Nephron (organoid): ENCODE measurements around the gene LMX1A.

Source experiments
- H3K27ac Mint-ChIP-seq, 3 experiments: 2 replicates each; pipeline ENCODE4 v1.8.0; 2020; ENCODE audit warnings: mixed read lengths in 3 of 3, mild to moderate bottlenecking in 2 of 3, moderate library complexity in 1 of 3
- H3K27me3 Mint-ChIP-seq: 2 replicates; pipeline ENCODE4 v1.8.0; 2021; ENCODE audit warnings: low read depth, mild to moderate bottlenecking, moderate library complexity, mixed read lengths
- H3K36me3 Mint-ChIP-seq: 2 replicates; pipeline ENCODE4 v1.8.0; 2020; ENCODE audit warnings: low read depth, mixed read lengths
- H3K4me1 Mint-ChIP-seq: 2 replicates; pipeline ENCODE4 v1.8.0; 2020; ENCODE audit warnings: mixed read lengths
- H3K4me3 Mint-ChIP-seq, 3 experiments: 2 replicates each; pipeline ENCODE4 v1.8.0; 2020; ENCODE audit warnings: mild to moderate bottlenecking in 3 of 3, mixed read lengths in 3 of 3, moderate library complexity in 2 of 3
- H3K9me3 Mint-ChIP-seq: 2 replicates; pipeline ENCODE4 v1.8.0; 2020; ENCODE audit warnings: mixed read lengths
- CTCF ChIP-seq, 3 experiments: fragments of 200-600 bp; sonication (generic); IDR thresholded peaks; one replicate each; pipeline ENCODE4 v1.5.0; 2021; ENCODE audit warnings: antibody characterized with exemption in 3 of 3; ENCODE audit not compliant: unreplicated experiment in 3 of 3

LMX1A gene

GRCh38 chr1:165279882-165280281, 76.6 kb downstream of the LMX1A start:
- Mint-ChIP-seq H3K9me3 (no peaks in the 10 kb centered on the region), H3K4me3 (no peak overlapping the region), H3K36me3 (no peaks in the 10 kb centered on the region), H3K27me3 (peaks cover 50% of the 10 kb centered on the region), H3K4me1 (peaks cover 29% of the 10 kb centered on the region), H3K27ac (no peak overlapping the region)
- no peak for TF ChIP-seq CTCF (IDR thresholded peaks at IDR 0.05; ENCODE audit: unreplicated experiment in 3 of 3)

GRCh38 chr1:165276314-165276713, 80.2 kb downstream of the LMX1A start:
- H3K36me3 Mint-ChIP-seq, result no peaks in the 10 kb centered on the region
- TF ChIP-seq CTCF (IDR thresholded peaks at IDR 0.05; ENCODE audit: unreplicated experiment in 3 of 3), result no peak
- H3K4me3 Mint-ChIP-seq, result no peak overlapping the region
- H3K9me3 Mint-ChIP-seq, result no peaks in the 10 kb centered on the region
- peaks cover 43% of the 10 kb centered on the region for H3K27me3 Mint-ChIP-seq
- H3K4me1 Mint-ChIP-seq, result peaks cover 26% of the 10 kb centered on the region
- H3K27ac Mint-ChIP-seq, result peak overlapping the region in 1 of 3 experiments; percentile 14

- Mint-ChIP-seq H3K27ac (no peak overlapping the region), H3K4me3 (no peak overlapping the region), H3K36me3 (no peaks in the 10 kb centered on the region), H3K9me3 (peaks cover 8% of the 10 kb centered on the region), H3K4me1 (peaks cover 1% of the 10 kb centered on the region), H3K27me3 (peaks cover 7% of the 10 kb centered on the region)
- TF ChIP-seq CTCF (IDR thresholded peaks at IDR 0.05; ENCODE audit: unreplicated experiment in 3 of 3), result no peak
These were observed 91.2 kb downstream of the LMX1A start for GRCh38 chr1:165265196-165265838.

GRCh38 chr1:165259706-165260428, 96.6 kb downstream of the LMX1A start:
- Mint-ChIP-seq H3K36me3 (no peaks in the 10 kb centered on the region), H3K27ac (peak overlapping the region; percentile 9 to 63 (median 45)), H3K4me3 (peak overlapping the region in 1 of 3 experiments; percentile 19), H3K4me1 (peaks cover 20% of the 10 kb centered on the region), H3K9me3 (peaks cover 6% of the 10 kb centered on the region), H3K27me3 (peaks cover 16% of the 10 kb centered on the region)
- no peak for TF ChIP-seq CTCF (IDR thresholded peaks at IDR 0.05; ENCODE audit: unreplicated experiment in 3 of 3)

GRCh38 chr1:165259236-165259635, 97.3 kb downstream of the LMX1A start:
- Mint-ChIP-seq H3K9me3 (peaks cover 6% of the 10 kb centered on the region), H3K36me3 (no peaks in the 10 kb centered on the region)

More at GRCh38 chr1:165259236-165259635, 97.3 kb downstream of the LMX1A start:
- Mint-ChIP-seq H3K27me3 (peaks cover 23% of the 10 kb centered on the region), H3K4me3 (no peak overlapping the region), H3K27ac (peak overlapping the region in 2 of 3 experiments; percentile 45 to 63), H3K4me1 (peaks cover 27% of the 10 kb centered on the region)
- no peak for TF ChIP-seq CTCF (IDR thresholded peaks at IDR 0.05; ENCODE audit: unreplicated experiment in 3 of 3)
